RKO (cell line): ENCODE results near the gene PLCD4.

Experiments
- DNase-seq: peaks from one replicate; pipeline ENCODE4 v3.0.0-alpha.2; 2016; ENCODE audit warnings: low spot score

PLCD4 gene

GRCh38 chr2:218664653-218665052 is 57.0 kb downstream of the PLCD4 start:
- DNase-seq, result no peak

GRCh38 chr2:218671097-218671653 is 63.5 kb downstream of the PLCD4 start:
- DNase-seq, result peak; percentile 71

GRCh38 chr2:218671654-218672566 is 64.2 kb downstream of the PLCD4 start, which contains the start of the genes RNF25 and STK36:
RNF25 (minus strand) TSS chr2:218672002; CDS start chr2:218671970, 32 bp downstream.
STK36 (plus strand) TSS chr2:218672086; CDS start chr2:218672830, 744 bp downstream.
- DNase-seq, result peak; percentile 95

- DNase-seq, result peak; percentile 74
Observed at GRCh38 chr2:218679119-218679518, 71.4 kb downstream of the PLCD4 start.

- DNase-seq, result no peak
Observed at GRCh38 chr2:218680061-218680460, 72.4 kb downstream of the PLCD4 start.
